Panc1 (cell line): ENCODE results near the gene PIGW.

Experiments
- POLR2AphosphoS5 ChIP-seq: IDR thresholded peaks from 2 replicates; pipeline ENCODE4 v1.6.1; 2012; ENCODE audit warnings: mild to moderate bottlenecking, low read depth, low read length, moderate library complexity
- REST ChIP-seq, 2 experiments: IDR thresholded peaks; 2 replicates each; pipeline ENCODE4 v1.6.1; 2011 to 2012; ENCODE audit warnings: low read depth in 2 of 2, control low read depth in 1 of 2, low read length in 1 of 2, mild to moderate bottlenecking in 1 of 2, moderate library complexity in 1 of 2; ENCODE audit not compliant: insufficient read depth in 1 of 2
- TF ChIP-seq, protein P1 (sequence below): fragments of 450-650 bp; IDR thresholded peaks from 2 replicates; pipeline ENCODE4 v1.5.1; 2017; ENCODE audit warnings: mild to moderate bottlenecking

GRCh38 chr17:36498560-36499300 is 36.1 kb upstream of the PIGW start:
- TF ChIP-seq, protein P1, sequence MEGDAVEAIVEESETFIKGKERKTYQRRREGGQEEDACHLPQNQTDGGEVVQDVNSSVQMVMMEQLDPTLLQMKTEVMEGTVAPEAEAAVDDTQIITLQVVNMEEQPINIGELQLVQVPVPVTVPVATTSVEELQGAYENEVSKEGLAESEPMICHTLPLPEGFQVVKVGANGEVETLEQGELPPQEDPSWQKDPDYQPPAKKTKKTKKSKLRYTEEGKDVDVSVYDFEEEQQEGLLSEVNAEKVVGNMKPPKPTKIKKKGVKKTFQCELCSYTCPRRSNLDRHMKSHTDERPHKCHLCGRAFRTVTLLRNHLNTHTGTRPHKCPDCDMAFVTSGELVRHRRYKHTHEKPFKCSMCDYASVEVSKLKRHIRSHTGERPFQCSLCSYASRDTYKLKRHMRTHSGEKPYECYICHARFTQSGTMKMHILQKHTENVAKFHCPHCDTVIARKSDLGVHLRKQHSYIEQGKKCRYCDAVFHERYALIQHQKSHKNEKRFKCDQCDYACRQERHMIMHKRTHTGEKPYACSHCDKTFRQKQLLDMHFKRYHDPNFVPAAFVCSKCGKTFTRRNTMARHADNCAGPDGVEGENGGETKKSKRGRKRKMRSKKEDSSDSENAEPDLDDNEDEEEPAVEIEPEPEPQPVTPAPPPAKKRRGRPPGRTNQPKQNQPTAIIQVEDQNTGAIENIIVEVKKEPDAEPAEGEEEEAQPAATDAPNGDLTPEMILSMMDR: no peak
- no peak for TF ChIP-seq REST (IDR thresholded peaks at IDR 0.05; ENCODE audit: insufficient read depth in 1 of 2, low read depth in 2 of 2, low read length in 1 of 2)
- no peak for TF ChIP-seq POLR2AphosphoS5
